HepG2 (cell line): ENCODE results near the gene CTPS2. TPM values are rescaled to one million over a fixed set of nuclear protein-coding genes. Genes with fewer than 3 reads are reported as not detected.
A peak's percentile ranks its signal among the peaks of the same experiment; 100 is the strongest.

ENCODE experiments used
- CERS6 ChIP-seq: sonication (generic); formaldehyde crosslinking; IDR thresholded peaks from 2 replicates; pipeline ENCODE4 v1.5.0; 2020; ENCODE audit warnings: missing genetic modification reagents
- DDIT3 ChIP-seq: sonication (generic); formaldehyde crosslinking; IDR thresholded peaks from 2 replicates; pipeline ENCODE4 v1.4.0; 2020; ENCODE audit warnings: mild to moderate bottlenecking, missing genetic modification reagents
- GABPB1 ChIP-seq: IDR thresholded peaks from 2 replicates; pipeline ENCODE4 v1.6.1; 2016; ENCODE audit warnings: mild to moderate bottlenecking, missing genetic modification reagents, moderate library complexity, missing compliant biosample characterization
- HDAC1 ChIP-seq: sonication (generic); formaldehyde crosslinking; IDR thresholded peaks from 2 replicates; pipeline ENCODE4 v1.5.1; 2020; ENCODE audit warnings: mild to moderate bottlenecking, missing genetic modification reagents
- HNRNPL ChIP-seq: fragments of 200-400 bp; formaldehyde crosslinking; IDR thresholded peaks from 2 replicates; pipeline ENCODE4 v1.6.1; 2017; ENCODE audit warnings: mild to moderate bottlenecking, low read depth, low read length
- KAT7 ChIP-seq: IDR thresholded peaks from 2 replicates; pipeline ENCODE4 v1.6.1; 2018; ENCODE audit warnings: borderline replicate concordance, missing compliant biosample characterization
- KDM2A ChIP-seq: sonication (generic); formaldehyde crosslinking; IDR thresholded peaks from 2 replicates; pipeline ENCODE4 v1.4.0; 2020; ENCODE audit warnings: low read depth, missing genetic modification reagents, borderline replicate concordance
- KDM5A ChIP-seq: fragments of 200-600 bp; sonication (generic); IDR thresholded peaks from 2 replicates; pipeline ENCODE4 v1.7.0; 2018; ENCODE audit warnings: antibody characterized with exemption, mild to moderate bottlenecking, low read length, borderline replicate concordance
- MATR3 ChIP-seq: sonication (generic); formaldehyde crosslinking; IDR thresholded peaks from 2 replicates; pipeline ENCODE4 v1.4.0; 2020; ENCODE audit warnings: missing genetic modification reagents
- RARG ChIP-seq: sonication (generic); formaldehyde crosslinking; IDR thresholded peaks from 2 replicates; pipeline ENCODE4 v1.4.0; 2020; ENCODE audit warnings: low read depth, mild to moderate bottlenecking, missing genetic modification reagents
- RORA ChIP-seq: sonication (generic); formaldehyde crosslinking; IDR thresholded peaks from 2 replicates; pipeline ENCODE4 v1.5.0; 2020; ENCODE audit warnings: mild to moderate bottlenecking, missing genetic modification reagents, moderate library complexity
- SOX5 ChIP-seq: IDR thresholded peaks from 2 replicates; pipeline ENCODE4 v1.6.1; 2016; ENCODE audit warnings: borderline replicate concordance
- SPEN ChIP-seq: sonication (generic); formaldehyde crosslinking; IDR thresholded peaks from 2 replicates; pipeline ENCODE4 v1.5.1; 2020; ENCODE audit warnings: low read depth, mild to moderate bottlenecking, missing genetic modification reagents
- STAT5B ChIP-seq: sonication (generic); formaldehyde crosslinking; IDR thresholded peaks from 2 replicates; pipeline ENCODE4 v1.4.0; 2020; ENCODE audit warnings: missing genetic modification reagents
- ZBTB38 ChIP-seq: sonication (generic); formaldehyde crosslinking; IDR thresholded peaks from 2 replicates; pipeline ENCODE4 v1.5.1; 2020; ENCODE audit warnings: mild to moderate bottlenecking, missing genetic modification reagents
- ZBTB42 ChIP-seq: sonication (generic); formaldehyde crosslinking; IDR thresholded peaks from 2 replicates; pipeline ENCODE4 v1.5.0; 2020; ENCODE audit warnings: mild to moderate bottlenecking, missing genetic modification reagents
- ZNF235 ChIP-seq: sonication (generic); formaldehyde crosslinking; IDR thresholded peaks from 2 replicates; pipeline ENCODE4 v1.8.1; 2023; ENCODE audit warnings: mild to moderate bottlenecking, missing genetic modification reagents, borderline replicate concordance
- ZNF564 ChIP-seq: sonication (generic); formaldehyde crosslinking; IDR thresholded peaks from 2 replicates; pipeline ENCODE4 v1.8.1; 2023; ENCODE audit warnings: mild to moderate bottlenecking, missing genetic modification reagents
- ZNF572 ChIP-seq: sonication (generic); formaldehyde crosslinking; IDR thresholded peaks from 2 replicates; pipeline ENCODE4 v1.5.1; 2020; ENCODE audit warnings: mild to moderate bottlenecking, missing genetic modification reagents
- ZNF607 ChIP-seq: sonication (generic); formaldehyde crosslinking; IDR thresholded peaks from 2 replicates; pipeline ENCODE4 v1.5.1; 2020; ENCODE audit warnings: missing genetic modification reagents, mild to moderate bottlenecking, borderline replicate concordance
- ZSCAN29 ChIP-seq: sonication (generic); formaldehyde crosslinking; conservative IDR thresholded peaks from 2 replicates; pipeline ENCODE4 v1.4.0; 2020; ENCODE audit warnings: mild to moderate bottlenecking, missing genetic modification reagents
- polyA plus RNA-seq, 8 experiments: library from polyadenylated mRNA; depleted of rRNA in 3 of 8; stranded (reverse) in 7 of 8; unstranded in 1 of 8; fragments of >200 nt; fragmentation: Illumina TruSeq in 4 of 8; extraction: Trizol in 4 of 8; gene quantifications; 2 replicates each; pipeline versions ENCODE4 v1.2.1 to v1.2.3, GENCODE V29; 2011 to 2016; ENCODE audit warnings: low read depth in 4 of 8, missing spikeins in 1 of 8, mixed read lengths in 1 of 8; ENCODE audit not compliant: insufficient read depth in 1 of 8
- total RNA-seq, 5 experiments: library from RNA; depleted of rRNA; stranded (reverse); fragments of >200 nt; fragmentation: Illumina TruSeq; extraction: Trizol; gene quantifications; 2 replicates each; pipeline ENCODE4 v1.2.3, GENCODE V29; 2016; ENCODE audit warnings: low read depth in 1 of 5
- TF ChIP-seq, protein P1 (sequence below): sonication (generic); formaldehyde crosslinking; conservative IDR thresholded peaks from 2 replicates; pipeline ENCODE4 v1.8.0; 2022; ENCODE audit warnings: mild to moderate bottlenecking, moderate library complexity, missing genetic modification reagents
- TF ChIP-seq, protein P2 (sequence below): sonication (generic); formaldehyde crosslinking; IDR thresholded peaks from 2 replicates; pipeline ENCODE4 v1.4.0; 2020; ENCODE audit warnings: mild to moderate bottlenecking, missing genetic modification reagents
- TF ChIP-seq, protein P3 (sequence below): sonication (generic); formaldehyde crosslinking; IDR thresholded peaks from 2 replicates; pipeline ENCODE4 v1.8.1; 2023; ENCODE audit warnings: mild to moderate bottlenecking, inconsistent platforms, moderate library complexity, missing genetic modification reagents, borderline replicate concordance

Gene CTPS2
- total and polyA plus RNA-seq, 2 of the 13 experiments (the other 11 are each of a cell fraction or from before 2014, with no cell fraction given): 10.3 to 26.1 TPM

DNA sequence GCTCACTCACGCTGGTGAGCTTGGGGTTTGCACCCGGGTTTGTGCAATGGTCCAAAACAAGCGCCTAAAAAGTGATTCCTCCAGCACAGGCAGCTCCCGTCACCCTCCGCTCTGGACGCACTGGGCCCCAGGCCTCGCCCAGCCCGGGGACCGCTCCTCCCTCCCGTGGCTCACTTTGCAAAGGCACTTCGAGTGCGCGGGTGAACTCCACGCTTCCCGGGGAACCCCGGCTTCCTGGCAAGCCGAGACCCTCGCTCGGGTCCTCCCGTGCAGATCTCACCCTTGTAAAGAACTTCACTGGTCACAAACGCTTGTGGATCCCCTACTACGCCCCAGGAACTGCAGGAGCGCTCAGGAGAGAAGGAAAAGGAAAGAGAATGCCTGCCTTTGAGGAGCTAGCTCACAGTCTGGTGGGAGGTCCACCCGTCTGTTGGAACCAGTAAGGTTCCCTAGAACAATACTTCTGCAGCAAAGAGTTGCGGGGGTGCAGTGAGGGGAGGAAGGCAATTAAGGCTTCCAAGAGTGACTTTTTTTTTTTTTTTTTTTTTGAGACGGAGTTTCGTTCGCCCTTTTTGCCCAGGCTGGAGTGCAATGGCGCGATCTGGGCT is at the start of gene CTPS2 (continued):
- no peak for TF ChIP-seq CERS6 (CRISPR knock-in tag)
- TF ChIP-seq ZBTB42 (CRISPR knock-in tag): no peak
- TF ChIP-seq SPEN: 0 out of 2 replicates have a peak, but pooled peaks have one; percentile 9
- TF ChIP-seq STAT5B (CRISPR knock-in tag): no peak
- TF ChIP-seq ZNF572: 0 out of 2 replicates have a peak, but pooled peaks have one; percentile 40
- 0 out of 2 replicates have a peak, but pooled peaks have one; percentile 19 for TF ChIP-seq GABPB1
- TF ChIP-seq DDIT3 (CRISPR knock-in tag): no peak
- TF ChIP-seq HDAC1 (CRISPR knock-in tag): peak; percentile 46; the same call in 1 of the 2 replicates
- TF ChIP-seq KDM5A: no peak
- TF ChIP-seq ZSCAN29: no peak
- TF ChIP-seq ZBTB38 (CRISPR knock-in tag): 0 out of 2 replicates have a peak, but pooled peaks have one; percentile 22
- TF ChIP-seq, protein P1, sequence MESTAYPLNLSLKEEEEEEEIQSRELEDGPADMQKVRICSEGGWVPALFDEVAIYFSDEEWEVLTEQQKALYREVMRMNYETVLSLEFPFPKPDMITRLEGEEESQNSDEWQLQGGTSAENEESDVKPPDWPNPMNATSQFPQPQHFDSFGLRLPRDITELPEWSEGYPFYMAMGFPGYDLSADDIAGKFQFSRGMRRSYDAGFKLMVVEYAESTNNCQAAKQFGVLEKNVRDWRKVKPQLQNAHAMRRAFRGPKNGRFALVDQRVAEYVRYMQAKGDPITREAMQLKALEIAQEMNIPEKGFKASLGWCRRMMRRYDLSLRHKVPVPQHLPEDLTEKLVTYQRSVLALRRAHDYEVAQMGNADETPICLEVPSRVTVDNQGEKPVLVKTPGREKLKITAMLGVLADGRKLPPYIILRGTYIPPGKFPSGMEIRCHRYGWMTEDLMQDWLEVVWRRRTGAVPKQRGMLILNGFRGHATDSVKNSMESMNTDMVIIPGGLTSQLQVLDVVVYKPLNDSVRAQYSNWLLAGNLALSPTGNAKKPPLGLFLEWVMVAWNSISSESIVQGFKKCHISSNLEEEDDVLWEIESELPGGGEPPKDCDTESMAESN (CRISPR knock-in tag): 0 out of 2 replicates have a peak, but pooled peaks have one; percentile 39
- TF ChIP-seq KAT7 (CRISPR knock-in tag): no peak
- TF ChIP-seq ZNF564 (CRISPR knock-in tag): no peak
- TF ChIP-seq SOX5: no peak
- no peak for TF ChIP-seq MATR3 (CRISPR knock-in tag)
- TF ChIP-seq, protein P2, sequence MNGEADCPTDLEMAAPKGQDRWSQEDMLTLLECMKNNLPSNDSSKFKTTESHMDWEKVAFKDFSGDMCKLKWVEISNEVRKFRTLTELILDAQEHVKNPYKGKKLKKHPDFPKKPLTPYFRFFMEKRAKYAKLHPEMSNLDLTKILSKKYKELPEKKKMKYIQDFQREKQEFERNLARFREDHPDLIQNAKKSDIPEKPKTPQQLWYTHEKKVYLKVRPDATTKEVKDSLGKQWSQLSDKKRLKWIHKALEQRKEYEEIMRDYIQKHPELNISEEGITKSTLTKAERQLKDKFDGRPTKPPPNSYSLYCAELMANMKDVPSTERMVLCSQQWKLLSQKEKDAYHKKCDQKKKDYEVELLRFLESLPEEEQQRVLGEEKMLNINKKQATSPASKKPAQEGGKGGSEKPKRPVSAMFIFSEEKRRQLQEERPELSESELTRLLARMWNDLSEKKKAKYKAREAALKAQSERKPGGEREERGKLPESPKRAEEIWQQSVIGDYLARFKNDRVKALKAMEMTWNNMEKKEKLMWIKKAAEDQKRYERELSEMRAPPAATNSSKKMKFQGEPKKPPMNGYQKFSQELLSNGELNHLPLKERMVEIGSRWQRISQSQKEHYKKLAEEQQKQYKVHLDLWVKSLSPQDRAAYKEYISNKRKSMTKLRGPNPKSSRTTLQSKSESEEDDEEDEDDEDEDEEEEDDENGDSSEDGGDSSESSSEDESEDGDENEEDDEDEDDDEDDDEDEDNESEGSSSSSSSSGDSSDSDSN (CRISPR knock-in tag): peak; percentile 79
- peak; percentile 48; the same call in 1 of the 2 replicates for TF ChIP-seq ZNF607
- TF ChIP-seq, protein P3, sequence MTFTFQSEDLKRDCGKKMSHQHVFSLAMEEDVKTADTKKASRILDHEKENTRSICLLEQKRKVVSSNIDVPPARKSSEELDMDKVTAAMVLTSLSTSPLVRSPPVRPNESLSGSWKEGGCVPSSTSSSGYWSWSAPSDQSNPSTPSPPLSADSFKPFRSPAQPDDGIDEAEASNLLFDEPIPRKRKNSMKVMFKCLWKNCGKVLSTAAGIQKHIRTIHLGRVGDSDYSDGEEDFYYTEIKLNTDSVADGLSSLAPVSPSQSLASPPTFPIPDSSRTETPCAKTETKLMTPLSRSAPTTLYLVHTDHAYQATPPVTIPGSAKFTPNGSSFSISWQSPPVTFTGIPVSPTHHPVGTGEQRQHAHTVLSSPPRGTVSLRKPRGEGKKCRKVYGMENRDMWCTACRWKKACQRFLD (CRISPR knock-in tag): no peak
- peak; percentile 26; the same call in 1 of the 2 replicates for TF ChIP-seq KDM2A
- TF ChIP-seq HNRNPL: 0 out of 2 replicates have a peak, but pooled peaks have one; percentile 18
- TF ChIP-seq RORA: no peak
- no peak for TF ChIP-seq RARG (CRISPR knock-in tag)
- TF ChIP-seq ZNF235 (CRISPR knock-in tag): no peak
